PFSK-1 (cell line): ENCODE results near the gene STK10.

Source experiments
- POLR2AphosphoS5 ChIP-seq: IDR thresholded peaks from 2 replicates; pipeline ENCODE4 v1.6.1; 2012; ENCODE audit warnings: low read depth, mild to moderate bottlenecking, control low read depth, low read length, moderate library complexity
- TAF1 ChIP-seq: IDR thresholded peaks from 2 replicates; pipeline ENCODE4 v1.6.1; 2012; ENCODE audit warnings: low read length, control low read depth, borderline replicate concordance; ENCODE audit not compliant: insufficient read depth

DNA sequence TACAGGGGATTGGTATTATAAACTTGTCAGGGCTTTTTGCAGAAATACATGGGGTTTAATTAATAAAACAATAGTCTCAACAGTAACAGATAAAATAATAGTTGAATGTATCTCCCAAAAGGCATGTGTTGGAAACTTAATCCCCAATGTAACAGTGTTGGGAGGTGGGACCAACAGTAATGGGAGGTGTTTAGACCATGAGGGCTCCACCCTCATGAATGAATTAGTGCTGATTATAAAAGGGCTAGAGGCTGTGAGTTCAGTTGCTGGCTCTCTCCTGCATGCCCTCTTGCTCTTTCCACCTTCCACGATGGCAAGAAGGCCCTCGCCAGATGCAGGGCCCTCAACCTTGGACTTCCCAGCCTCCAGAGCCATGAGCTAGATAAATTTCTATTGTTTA lies 56.3 kb downstream of the STK10 start:
- no peak for TF ChIP-seq POLR2AphosphoS5
- TF ChIP-seq TAF1: no peak
